ENCODE measurements around the gene GRIK1.

The GRIK1 gene

GRCh38 chr21:29873908-29874307 is 65.9 kb downstream of the GRIK1 start:
- Histone ChIP-seq H3K36me3 (ENCODE audit: insufficient read depth, low read length) (no peaks in the 10 kb centered on the region), H4K20me1 (ENCODE audit: insufficient read depth, low read length, poor library complexity, severe bottlenecking) (no peaks in the 10 kb centered on the region), H3K27me3 (ENCODE audit: insufficient read depth, low read length, poor library complexity, severe bottlenecking) (no peaks in the 10 kb centered on the region), H2AFZ (ENCODE audit: low read length) (no peak overlapping the region), H3K4me1 (ENCODE audit: insufficient read depth, low read length, poor library complexity, severe bottlenecking) (no peaks in the 10 kb centered on the region), H3K9me2 (replicated peaks; ENCODE audit: low read depth, low read length) (no peaks in the 10 kb centered on the region), H3K9ac (ENCODE audit: low read depth, low read length, poor library complexity, severe bottlenecking) (no peak overlapping the region), H3K4me3 (ENCODE audit: low read length, poor library complexity, severe bottlenecking) (no peak overlapping the region), H3K9me3 (ENCODE audit: insufficient read depth, low read depth, low read length) (no peaks in the 10 kb centered on the region; the same call in 1 of the 2 replicates), H3K4me2 (ENCODE audit: low read depth, low read length, poor library complexity, severe bottlenecking) (no peak overlapping the region), H3F3A (ENCODE audit: low read depth) (no peaks in the 10 kb centered on the region), H3K79me2 (ENCODE audit: insufficient read depth, low read length) (no peaks in the 10 kb centered on the region)
- no peak for TF ChIP-seq CTCF (conservative IDR thresholded peaks at IDR 0.05; ENCODE audit: low read length)
- TF ChIP-seq EZH2phosphoT487 (IDR thresholded peaks at IDR 0.05; ENCODE audit: borderline replicate concordance), result no peak

- Histone ChIP-seq H3K4me2 (ENCODE audit: low read depth, low read length, poor library complexity, severe bottlenecking) (no peak overlapping the region), H2AFZ (ENCODE audit: low read length) (no peak overlapping the region), H3F3A (ENCODE audit: low read depth) (no peaks in the 10 kb centered on the region), H3K36me3 (ENCODE audit: insufficient read depth, low read length) (no peaks in the 10 kb centered on the region), H3K4me3 (ENCODE audit: low read length, poor library complexity, severe bottlenecking) (no peak overlapping the region), H3K9ac (ENCODE audit: low read depth, low read length, poor library complexity, severe bottlenecking) (no peak overlapping the region), H3K9me3 (ENCODE audit: insufficient read depth, low read depth, low read length) (no peaks in the 10 kb centered on the region; the same call in 1 of the 2 replicates), H3K27me3 (ENCODE audit: insufficient read depth, low read length, poor library complexity, severe bottlenecking) (no peaks in the 10 kb centered on the region), H3K4me1 (ENCODE audit: insufficient read depth, low read length, poor library complexity, severe bottlenecking) (no peaks in the 10 kb centered on the region), H3K9me2 (replicated peaks; ENCODE audit: low read depth, low read length) (no peaks in the 10 kb centered on the region), H3K79me2 (ENCODE audit: insufficient read depth, low read length) (no peaks in the 10 kb centered on the region), H4K20me1 (ENCODE audit: insufficient read depth, low read length, poor library complexity, severe bottlenecking) (no peaks in the 10 kb centered on the region)
- TF ChIP-seq CTCF (conservative IDR thresholded peaks at IDR 0.05; ENCODE audit: low read length), result no peak
- no peak for TF ChIP-seq EZH2phosphoT487 (IDR thresholded peaks at IDR 0.05; ENCODE audit: borderline replicate concordance)
These were observed 69.0 kb downstream of the GRIK1 start for GRCh38 chr21:29870814-29871213.

- H3K36me3 ChIP-seq (ENCODE audit: insufficient read depth, low read length), result no peaks in the 10 kb centered on the region
- H3K27me3 ChIP-seq (ENCODE audit: insufficient read depth, low read length, poor library complexity, severe bottlenecking), result no peaks in the 10 kb centered on the region
- H3F3A ChIP-seq (ENCODE audit: low read depth), result no peaks in the 10 kb centered on the region
- no peaks in the 10 kb centered on the region for H3K9me3 ChIP-seq (ENCODE audit: insufficient read depth, low read depth, low read length)
- no peak overlapping the region for H3K4me3 ChIP-seq (ENCODE audit: low read length, poor library complexity, severe bottlenecking)
- H4K20me1 ChIP-seq (ENCODE audit: insufficient read depth, low read length, poor library complexity, severe bottlenecking), result no peaks in the 10 kb centered on the region
- H3K4me2 ChIP-seq (ENCODE audit: low read depth, low read length, poor library complexity, severe bottlenecking), result no peak overlapping the region
- no peaks in the 10 kb centered on the region for H3K9me2 ChIP-seq (replicated peaks; ENCODE audit: low read depth, low read length)
- no peak overlapping the region for H3K9ac ChIP-seq (ENCODE audit: low read depth, low read length, poor library complexity, severe bottlenecking)
- no peaks in the 10 kb centered on the region for H3K4me1 ChIP-seq (ENCODE audit: insufficient read depth, low read length, poor library complexity, severe bottlenecking)
- H3K79me2 ChIP-seq (ENCODE audit: insufficient read depth, low read length), result no peaks in the 10 kb centered on the region
- TF ChIP-seq CTCF (conservative IDR thresholded peaks at IDR 0.05; ENCODE audit: low read length) (no peak), EZH2phosphoT487 (IDR thresholded peaks at IDR 0.05; ENCODE audit: borderline replicate concordance) (no peak)
- no peak overlapping the region for H2AFZ ChIP-seq (ENCODE audit: low read length)
These were observed 72.0 kb downstream of the GRIK1 start for GRCh38 chr21:29867796-29868195.

Data from Loucy (cell line).